Natural killer cell (primary cell): Measurements from ENCODE around the gene LIMK1. TPM values are rescaled to one million over a fixed set of nuclear protein-coding genes. Genes with fewer than 3 reads are reported as not detected.

Experiments used
- ATAC-seq, 3 donors: fragments of 150-1000 bp in 2 of 3; fragments of 200-7000 bp in 1 of 3; cut with Tn5 transposase; 1 replicate in 1 of 3; 2 replicates in 2 of 3; pipeline ENCODE4 v1.10.0; 2021; ENCODE audit warnings: mild to moderate bottlenecking in 2 of 3, moderate library complexity in 2 of 3
- DNase-seq, 2 donors: peaks; one replicate each; pipeline versions ENCODE4 v3.0.0 to v3.0.0-alpha.2; 2013 to 2021; ENCODE audit warnings: mixed read lengths in 1 of 2
- H3K27ac ChIP-seq: one replicate; pipeline ENCODE4 v1.5.1; 2013; ENCODE audit warnings: mild to moderate bottlenecking, low read length
- H3K27me3 ChIP-seq: one replicate; pipeline ENCODE4 v1.6.1; 2013; ENCODE audit warnings: low read length; ENCODE audit not compliant: control insufficient read depth, insufficient read depth
- H3K36me3 ChIP-seq: one replicate; pipeline ENCODE4 v1.6.1; 2013; ENCODE audit warnings: low read length; ENCODE audit not compliant: control insufficient read depth, insufficient read depth
- H3K4me1 ChIP-seq: one replicate; pipeline ENCODE4 v1.6.1; 2013; ENCODE audit warnings: low read length; ENCODE audit not compliant: control insufficient read depth, insufficient read depth
- H3K4me3 ChIP-seq: one replicate; pipeline ENCODE4 v1.5.1; 2013; ENCODE audit warnings: low read length
- H3K9me3 ChIP-seq: one replicate; pipeline ENCODE4 v1.6.1; 2013; ENCODE audit warnings: low read length; ENCODE audit not compliant: control insufficient read depth, insufficient read depth
- H3K27ac Mint-ChIP-seq, 2 donors: one replicate each; pipeline ENCODE4 v1.8.0; 2022; ENCODE audit warnings: mild to moderate bottlenecking in 2 of 2, mixed read lengths in 2 of 2, moderate library complexity in 1 of 2
- H3K27me3 Mint-ChIP-seq, 2 donors: one replicate each; pipeline ENCODE4 v1.8.0; 2022; ENCODE audit warnings: low read depth in 2 of 2, mixed read lengths in 2 of 2
- H3K36me3 Mint-ChIP-seq: one replicate; pipeline ENCODE4 v1.8.0; 2022; ENCODE audit warnings: mixed read lengths
- H3K4me1 Mint-ChIP-seq, 2 donors: one replicate each; pipeline ENCODE4 v1.8.0; 2022; ENCODE audit warnings: mixed read lengths in 2 of 2
- H3K4me3 Mint-ChIP-seq: one replicate; pipeline ENCODE4 v1.8.0; 2022; ENCODE audit warnings: mild to moderate bottlenecking, moderate library complexity, mixed read lengths
- H3K9me3 Mint-ChIP-seq, 2 donors: one replicate each; pipeline ENCODE4 v1.8.0; 2022; ENCODE audit warnings: mixed read lengths in 2 of 2
- WGBS: methylation state at CpG from one replicate; pipeline ENCODE4 v1.1.7; 2013; ENCODE audit warnings: missing lambda C conversion rate; ENCODE audit not compliant: insufficient coverage; 5-methylcytosine and 5-hydroxymethylcytosine counted together
- intact Hi-C: fragments of 100-400 bp; cut with micrococcal nuclease; formaldehyde crosslinking; loops from one replicate; pipeline ENCODE4 v1.14.2; 2022
- total RNA-seq, 4 donors: library from RNA; stranded (reverse); fragments of 120-200 nt in 1 of 4; gene quantifications; one replicate each; pipeline versions ENCODE4 v1.2.3 to v1.2.4, GENCODE V29; 2013 to 2022
- TF ChIP-seq, protein P1 (sequence below): fragments of 200-600 bp; IDR thresholded peaks from one replicate; pipeline ENCODE4 v1.8.0; 2022; ENCODE audit warnings: antibody characterized with exemption

Gene LIMK1
- total RNA-seq, 3 donors from 2014 or later (not counting 1 experiment from before 2014, with no cell fraction given) = 54.0 to 66.0 (median 55.0) TPM

DNA sequence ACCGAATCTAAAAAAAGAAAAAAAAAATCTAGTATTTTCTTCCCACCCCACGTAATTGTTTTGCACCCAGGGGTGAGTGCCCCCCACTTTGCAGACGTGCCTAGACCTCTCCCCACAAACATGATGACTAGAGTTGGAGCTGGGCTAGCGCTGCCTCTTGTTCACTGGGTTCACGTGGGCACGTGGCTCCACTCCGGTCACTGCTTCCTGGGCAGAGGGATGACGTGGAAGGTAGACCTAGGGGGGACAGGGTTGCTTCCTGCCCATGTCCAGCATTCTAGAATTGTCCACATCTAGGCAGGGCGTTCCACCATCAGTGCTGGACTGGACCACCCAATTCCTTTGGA is 861 bp upstream of the LIMK1 start:
- 91% methylated on average over 9 of the region's 9 CpGs for WGBS
- TF ChIP-seq, protein P1, sequence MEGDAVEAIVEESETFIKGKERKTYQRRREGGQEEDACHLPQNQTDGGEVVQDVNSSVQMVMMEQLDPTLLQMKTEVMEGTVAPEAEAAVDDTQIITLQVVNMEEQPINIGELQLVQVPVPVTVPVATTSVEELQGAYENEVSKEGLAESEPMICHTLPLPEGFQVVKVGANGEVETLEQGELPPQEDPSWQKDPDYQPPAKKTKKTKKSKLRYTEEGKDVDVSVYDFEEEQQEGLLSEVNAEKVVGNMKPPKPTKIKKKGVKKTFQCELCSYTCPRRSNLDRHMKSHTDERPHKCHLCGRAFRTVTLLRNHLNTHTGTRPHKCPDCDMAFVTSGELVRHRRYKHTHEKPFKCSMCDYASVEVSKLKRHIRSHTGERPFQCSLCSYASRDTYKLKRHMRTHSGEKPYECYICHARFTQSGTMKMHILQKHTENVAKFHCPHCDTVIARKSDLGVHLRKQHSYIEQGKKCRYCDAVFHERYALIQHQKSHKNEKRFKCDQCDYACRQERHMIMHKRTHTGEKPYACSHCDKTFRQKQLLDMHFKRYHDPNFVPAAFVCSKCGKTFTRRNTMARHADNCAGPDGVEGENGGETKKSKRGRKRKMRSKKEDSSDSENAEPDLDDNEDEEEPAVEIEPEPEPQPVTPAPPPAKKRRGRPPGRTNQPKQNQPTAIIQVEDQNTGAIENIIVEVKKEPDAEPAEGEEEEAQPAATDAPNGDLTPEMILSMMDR = no peak
- Mint-ChIP-seq H3K4me1 (peaks cover 11 to 17% of the 10 kb centered on the region in 2 donors), H3K27me3 (no peaks in the 10 kb centered on the region), H3K9me3 (no peaks in the 10 kb centered on the region), H3K36me3 (no peaks in the 10 kb centered on the region), H3K27ac (peak overlapping the region in 1 of 2 donors; percentile 67), H3K4me3 (peak overlapping the region; percentile 67)
- H3K4me1 ChIP-seq = peaks cover 17% of the 10 kb centered on the region
- no peak overlapping the region for H3K27ac ChIP-seq
- intact Hi-C loops = loop anchor here (1.0 kb wide), 1 partner anchor 12 kb away; no protein-coding TSS in a partner anchor
- H3K36me3 ChIP-seq = no peaks in the 10 kb centered on the region
- H3K27me3 ChIP-seq = no peaks in the 10 kb centered on the region
- ATAC-seq (no peak), DNase-seq (no peak)
- no peaks in the 10 kb centered on the region for H3K9me3 ChIP-seq
- no peak overlapping the region for H3K4me3 ChIP-seq

DNA sequence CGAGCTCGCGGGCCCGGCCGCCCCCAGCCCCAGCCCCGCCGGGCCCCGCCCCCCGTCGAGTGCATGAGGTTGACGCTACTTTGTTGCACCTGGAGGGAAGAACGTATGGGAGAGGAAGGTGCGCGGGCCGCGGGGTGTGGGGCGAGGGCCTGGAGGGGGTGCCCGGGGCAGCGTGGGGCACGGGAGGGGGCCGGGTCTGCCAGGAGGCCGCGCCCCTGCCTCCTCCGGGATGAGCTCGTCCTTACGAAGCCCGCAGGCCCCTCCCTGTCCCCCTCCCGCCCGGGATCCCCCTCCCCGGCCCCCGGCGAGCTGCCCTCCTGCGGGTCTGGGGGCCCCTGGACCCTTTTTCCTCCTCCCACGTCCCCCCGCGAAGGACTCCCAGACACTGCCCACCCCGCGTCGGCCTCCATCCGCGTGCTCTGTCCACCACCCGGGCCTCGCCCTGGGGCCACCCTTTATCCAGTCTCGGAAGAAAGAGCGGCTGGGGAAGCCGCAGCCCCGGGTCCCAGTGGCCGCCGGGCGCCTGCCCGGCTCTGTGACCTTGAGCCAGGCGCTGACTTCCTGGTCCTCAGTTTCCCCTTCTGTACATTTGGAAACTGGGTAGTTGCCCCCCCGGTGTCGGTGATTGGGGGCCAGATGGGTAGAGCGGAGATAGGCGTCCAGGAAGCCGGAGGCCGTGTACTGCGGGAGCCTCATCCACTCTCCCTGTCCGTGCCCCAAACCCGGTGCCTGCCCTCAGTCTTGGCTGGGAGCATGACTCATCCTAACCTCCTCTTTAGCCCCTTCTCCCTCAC is 521 bp downstream of the LIMK1 start:
- Mint-ChIP-seq H3K27me3 (no peaks in the 10 kb centered on the region), H3K4me3 (peak overlapping the region; percentile 83), H3K27ac (peak overlapping the region; percentile 23 to 86), H3K36me3 (no peaks in the 10 kb centered on the region), H3K4me1 (peaks cover 11 to 17% of the 10 kb centered on the region in 2 donors), H3K9me3 (no peaks in the 10 kb centered on the region)
- TF ChIP-seq, protein P1 = no peak
- WGBS = under 1% methylated on average over 58 of the region's 61 CpGs
- H3K27me3 ChIP-seq = no peaks in the 10 kb centered on the region
- DNase-seq = peak in 1 of 2 donors; percentile 40
- H3K36me3 ChIP-seq = peaks cover 2% of the 10 kb centered on the region
- no peaks in the 10 kb centered on the region for H3K9me3 ChIP-seq
- intact Hi-C loops = loop anchor here (1.0 kb wide), 1 partner anchor 10 kb away; no protein-coding TSS in a partner anchor
- H3K4me3 ChIP-seq = peak overlapping the region; percentile 56
- peak; percentile 46 to 50 (median 46) for ATAC-seq
- H3K27ac ChIP-seq = no peak overlapping the region
- peaks cover 17% of the 10 kb centered on the region for H3K4me1 ChIP-seq

DNA sequence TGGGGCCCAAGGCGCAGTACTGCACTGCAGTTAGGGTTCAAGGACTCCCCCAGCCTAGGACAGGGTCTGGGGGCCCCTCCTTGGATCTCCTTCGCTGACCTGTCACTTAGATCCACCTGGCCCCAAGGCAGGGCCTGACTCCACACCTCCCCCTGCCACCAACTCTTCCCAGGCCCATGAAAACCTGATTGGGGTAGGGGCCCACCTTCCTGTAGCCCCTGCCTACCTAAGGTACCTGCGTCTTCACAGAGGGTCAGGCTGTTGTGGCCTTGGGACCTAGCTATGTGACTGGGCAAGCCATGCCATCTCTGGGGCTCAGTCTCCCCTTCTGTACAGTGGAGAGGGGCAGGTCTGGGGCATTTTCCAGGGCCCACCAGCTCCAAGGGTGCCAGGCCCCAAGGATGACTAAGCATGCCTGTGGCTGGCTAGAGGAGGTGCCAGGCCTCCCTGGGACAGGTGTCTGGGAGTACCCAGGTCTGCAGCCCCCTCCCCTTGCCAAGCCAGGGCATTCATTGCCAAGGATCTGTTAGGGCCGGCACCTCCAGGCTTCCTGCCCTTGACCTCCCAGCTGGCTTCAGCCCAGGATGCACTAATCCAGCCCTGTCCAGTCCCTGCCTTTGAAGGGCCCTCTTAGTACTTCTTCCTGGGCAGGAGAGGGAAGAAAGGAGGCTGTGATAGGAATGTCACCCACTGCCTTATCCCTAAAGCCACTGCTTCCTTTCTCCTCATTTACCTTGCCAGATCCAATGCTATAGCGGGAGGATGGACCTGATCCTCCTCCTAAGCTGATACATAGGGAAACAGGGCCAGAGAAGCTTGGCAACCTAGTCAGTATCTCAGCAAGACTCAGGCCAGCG is 1.3 kb downstream of the LIMK1 start:
- Histone ChIP-seq H3K27me3 (no peaks in the 10 kb centered on the region), H3K27ac (no peak overlapping the region), H3K4me1 (peaks cover 17% of the 10 kb centered on the region), H3K36me3 (peaks cover 2% of the 10 kb centered on the region), H3K4me3 (no peak overlapping the region), H3K9me3 (no peaks in the 10 kb centered on the region)
- peaks cover 15 to 22% of the 10 kb centered on the region in 2 donors for H3K4me1 Mint-ChIP-seq
- no peaks in the 10 kb centered on the region for H3K9me3 Mint-ChIP-seq
- intact Hi-C loops = no loop called here
- H3K36me3 Mint-ChIP-seq = no peaks in the 10 kb centered on the region
- H3K27me3 Mint-ChIP-seq = no peaks in the 10 kb centered on the region
- WGBS = 80% methylated on average over 6 of the region's 6 CpGs
- TF ChIP-seq, protein P1 = no peak
- peak overlapping the region; percentile 83 for H3K4me3 Mint-ChIP-seq
- DNase-seq (no peak), ATAC-seq (no peak)
- H3K27ac Mint-ChIP-seq = peak overlapping the region; percentile 23 to 86
